GM19023 (cell line): Measurements from ENCODE around the gene RASA3.
"Not testable (repeated sequence)": the region's sequence is repeated elsewhere in the genome, so short reads cannot be mapped to it uniquely, and the experiment has no call there.

Source experiments
- ATAC-seq: cut with Tn5 transposase; IDR thresholded peaks from one replicate; pipeline ENCODE4 v1.9.1; 2021; ENCODE audit warnings: mild to moderate bottlenecking, moderate library complexity; ENCODE audit not compliant: unreplicated experiment

RASA3 gene

DNA sequence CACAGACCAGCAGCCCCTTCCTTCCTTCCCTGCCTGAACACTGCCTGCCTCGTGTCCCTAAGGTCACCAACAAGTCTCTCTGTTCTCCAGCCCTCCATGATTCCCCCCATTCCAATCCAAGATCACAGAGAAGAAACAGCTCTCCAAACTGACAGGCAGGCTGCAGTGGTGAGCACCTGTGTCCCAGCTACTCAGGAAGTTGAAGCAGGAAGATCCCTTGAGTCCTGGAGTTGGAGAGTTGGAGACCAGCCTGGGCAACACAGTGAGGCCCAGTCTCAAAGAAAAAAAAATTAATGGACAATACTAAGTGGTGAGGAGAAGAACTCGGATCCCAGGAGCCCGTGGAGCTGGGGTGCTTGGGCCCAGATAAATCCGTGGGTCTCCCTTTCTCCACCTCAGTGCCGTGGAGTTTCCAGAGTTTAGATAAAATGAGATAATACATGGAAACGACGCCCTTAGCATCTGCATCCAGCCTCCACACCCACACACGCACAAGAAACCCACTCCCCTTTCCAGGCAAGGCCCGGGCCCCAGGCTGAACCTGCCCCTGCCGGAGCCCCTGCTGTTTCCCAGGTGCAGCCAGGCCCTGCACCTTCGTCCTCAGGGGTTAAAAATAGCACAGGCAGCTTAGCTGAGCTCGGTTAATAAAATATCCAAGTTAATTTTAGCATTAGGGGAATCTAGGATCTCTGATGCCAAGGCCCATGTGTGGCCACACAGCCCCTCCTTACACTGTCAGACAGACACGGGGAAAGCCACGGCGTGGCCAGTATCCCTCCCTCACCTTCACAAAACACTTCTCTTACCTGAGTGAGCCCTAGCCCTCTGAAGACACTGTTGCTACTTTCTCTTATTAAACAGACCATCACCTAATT, 4.7 kb downstream of the RASA3 start:
- ATAC-seq, result no peak

DNA sequence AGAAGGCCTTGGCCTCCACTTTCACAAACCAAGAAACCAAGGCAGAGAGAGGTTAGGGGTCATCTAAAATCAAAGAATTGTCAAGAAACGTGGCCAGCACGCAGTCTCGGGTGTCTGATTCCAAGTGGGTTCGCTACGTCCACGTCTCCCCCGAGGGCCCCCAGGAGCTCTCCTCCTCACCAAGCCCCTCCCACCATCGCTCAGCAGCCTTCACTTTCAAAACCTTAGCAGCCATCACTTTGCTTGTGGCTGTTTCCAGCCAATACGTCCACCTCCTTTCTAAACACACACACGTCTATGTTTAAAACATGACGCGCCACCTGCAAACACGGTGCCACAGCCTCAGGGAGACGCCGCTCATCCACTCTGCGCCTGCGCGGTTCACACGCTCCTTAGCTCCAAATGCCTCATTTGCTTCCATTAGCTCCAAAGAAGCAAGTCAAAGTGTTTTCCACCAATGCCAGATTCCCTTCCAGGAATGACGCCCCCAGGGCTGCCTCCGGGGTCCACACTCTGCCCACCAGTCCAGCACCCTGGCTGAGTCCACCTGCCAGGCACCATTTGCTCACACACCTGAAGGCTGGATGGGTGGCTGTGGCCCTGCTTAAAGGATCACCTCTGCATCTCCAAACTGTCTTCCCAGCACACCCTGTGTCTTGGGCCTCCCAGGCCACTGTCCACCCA, 5.5 kb downstream of the RASA3 start:
- ATAC-seq, result no peak

- not testable (repeated sequence) for ATAC-seq
Observed at GRCh38 chr13:114126086-114126485, 6.3 kb downstream of the RASA3 start.

GRCh38 chr13:114125589-114125988, 6.8 kb downstream of the RASA3 start:
- no peak for ATAC-seq

DNA sequence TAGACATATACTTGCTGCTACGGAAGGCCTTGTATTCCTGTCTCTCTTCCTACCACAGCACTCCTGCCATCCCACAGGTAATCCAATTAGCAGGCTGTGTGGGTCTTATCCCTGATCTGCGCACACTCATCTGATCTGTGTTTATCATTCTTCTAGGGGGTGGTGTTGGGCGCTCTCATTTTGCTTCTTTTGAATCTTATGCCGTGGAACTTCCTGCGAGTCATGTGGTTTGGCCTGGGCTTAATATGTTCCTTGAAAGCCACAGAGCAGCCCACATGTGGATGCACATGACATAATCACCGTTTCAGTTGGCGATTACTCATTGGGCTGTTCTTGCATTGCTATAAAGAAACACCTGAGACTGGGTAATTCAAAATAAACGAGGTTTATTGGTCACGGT, 7.5 kb downstream of the RASA3 start:
- ATAC-seq, result no peak

GRCh38 chr13:114124431-114124830, 8.0 kb downstream of the RASA3 start:
- ATAC-seq, result no peak

GRCh38 chr13:114123876-114124275, 8.5 kb downstream of the RASA3 start:
- no peak for ATAC-seq

DNA sequence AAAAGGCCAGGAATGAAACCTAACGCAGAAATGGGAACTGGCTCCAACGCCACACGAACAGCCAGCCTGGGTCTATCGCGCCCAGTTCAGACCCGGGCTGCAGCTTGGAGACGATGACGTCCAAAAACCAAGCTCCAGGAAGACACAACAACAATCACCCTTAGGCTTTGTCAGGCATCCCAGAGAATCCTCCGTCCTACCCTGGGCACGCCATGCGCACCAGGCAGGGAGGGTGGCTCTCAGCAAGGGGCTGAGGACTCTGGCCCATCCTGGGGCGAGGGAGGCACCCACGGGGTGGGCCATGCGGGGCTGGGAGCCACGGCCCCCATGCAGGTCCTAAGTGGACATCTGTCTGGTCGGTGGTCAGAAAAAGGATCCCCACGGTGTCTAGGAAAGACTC, 9.0 kb downstream of the RASA3 start:
- no peak for ATAC-seq

- no peak for ATAC-seq
Observed at GRCh38 chr13:114122591-114123211, 9.7 kb downstream of the RASA3 start.

DNA sequence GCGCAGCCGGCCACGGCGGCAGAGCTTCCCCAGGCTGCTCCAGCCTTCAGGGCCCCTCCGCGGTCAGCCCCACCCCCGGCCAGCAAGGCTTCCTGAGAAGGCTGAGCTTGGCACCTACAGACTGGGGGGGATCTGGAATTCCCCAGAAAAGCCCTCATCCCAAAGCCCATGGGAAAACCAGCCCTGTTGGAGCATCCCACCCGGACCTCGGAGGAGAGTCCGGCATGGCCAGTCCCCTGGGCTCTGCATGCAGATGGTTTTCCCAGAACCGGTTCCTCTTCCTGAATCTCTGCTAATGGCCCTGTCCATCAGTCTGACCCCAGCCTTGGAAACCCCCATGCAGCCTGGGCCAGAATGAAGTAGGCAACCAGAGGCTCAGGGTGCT, 10.3 kb downstream of the RASA3 start:
- ATAC-seq, result no peak

- ATAC-seq, result no peak
Observed at GRCh38 chr13:114121496-114122126, 10.8 kb downstream of the RASA3 start.

DNA sequence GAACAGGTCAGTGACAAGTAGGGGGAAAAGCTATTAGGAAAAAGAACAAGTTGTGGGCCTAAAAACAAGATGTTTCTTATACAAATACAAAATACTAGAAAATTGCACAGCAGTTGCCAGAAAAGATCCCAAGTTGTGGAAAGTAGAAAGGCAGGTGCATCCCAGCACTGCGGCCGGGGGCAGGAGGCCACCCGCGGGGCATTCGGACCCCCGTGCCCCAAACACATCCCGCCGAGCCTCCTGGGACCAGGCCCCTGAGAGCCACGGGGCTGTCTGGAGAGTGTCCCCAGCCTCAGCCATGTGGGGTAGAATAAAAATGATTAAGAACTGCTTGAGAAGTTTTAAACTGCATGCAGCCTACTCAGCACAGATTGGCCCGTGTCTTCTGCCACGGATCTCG, 11.4 kb downstream of the RASA3 start:
- ATAC-seq, result no peak

- ATAC-seq, result no peak
Observed at GRCh38 chr13:114120591-114121011, 11.8 kb downstream of the RASA3 start.

DNA sequence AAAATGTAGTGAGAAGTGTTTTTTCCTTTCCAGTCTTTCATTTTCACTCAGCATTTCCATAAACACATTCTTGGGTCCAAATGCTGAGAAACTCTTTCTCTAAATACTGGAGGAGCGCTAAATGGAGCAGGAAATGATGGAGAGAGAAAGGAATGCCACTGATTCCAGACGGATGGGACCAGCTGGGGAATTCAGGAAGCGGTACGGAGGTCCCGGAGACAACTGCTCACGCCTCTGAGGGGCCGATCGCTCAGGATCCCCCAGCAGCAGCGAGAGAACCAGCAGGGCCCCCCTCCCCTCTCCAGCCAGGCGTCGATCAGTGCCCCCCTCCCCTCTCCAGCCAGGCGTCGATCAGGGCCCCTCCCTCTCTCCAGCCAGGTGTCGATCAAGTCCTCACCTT, 13.2 kb downstream of the RASA3 start:
- no peak for ATAC-seq

DNA sequence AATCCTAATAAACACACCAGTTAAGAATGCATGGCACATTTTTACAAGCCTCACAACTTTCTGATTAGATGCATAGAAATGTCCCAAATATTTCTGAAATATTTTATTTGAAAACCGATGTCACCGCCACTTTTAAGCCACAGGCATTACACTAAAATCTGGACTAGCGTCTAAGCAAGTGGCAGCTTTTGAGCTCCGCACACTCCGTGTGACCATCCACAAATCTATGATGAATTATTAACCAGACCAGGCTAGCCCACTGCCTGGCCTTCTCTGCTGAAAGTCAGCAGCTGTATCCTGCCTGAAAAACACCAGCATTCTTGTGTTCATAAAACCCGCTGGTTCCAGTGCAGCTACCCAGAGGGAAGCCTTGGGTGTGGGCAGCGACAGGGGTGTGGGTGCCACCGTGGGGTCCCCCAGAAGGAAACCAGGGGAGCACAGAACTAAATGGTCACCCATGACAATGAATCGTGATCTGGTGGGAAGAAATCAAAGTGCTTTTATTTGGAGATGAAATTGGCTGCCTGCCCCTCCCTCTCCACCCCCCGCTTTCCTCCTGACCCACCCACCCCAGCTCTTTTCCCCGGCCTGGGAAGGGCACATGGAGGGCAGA, 13.8 kb downstream of the RASA3 start:
- ATAC-seq, result peak; percentile 49

DNA sequence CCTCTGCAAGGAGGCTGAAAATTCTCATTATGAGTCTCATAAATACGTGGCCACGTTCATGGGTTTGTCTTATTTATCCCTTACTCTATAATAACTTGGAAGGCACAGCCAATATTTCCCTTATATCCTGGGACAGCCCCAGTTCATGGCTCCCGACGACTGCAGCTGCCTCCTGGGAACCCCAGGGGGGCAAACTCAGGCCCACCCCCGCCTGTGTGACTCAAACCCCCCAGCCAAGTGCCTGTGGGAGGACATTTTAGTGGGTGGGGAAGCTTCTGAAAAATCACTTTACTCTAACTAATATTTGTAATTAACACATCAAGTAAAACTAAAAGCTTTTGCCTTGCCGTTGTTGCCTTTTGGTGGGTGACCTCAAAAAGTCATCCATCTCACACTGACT, 14.3 kb downstream of the RASA3 start:
- ATAC-seq, result no peak

DNA sequence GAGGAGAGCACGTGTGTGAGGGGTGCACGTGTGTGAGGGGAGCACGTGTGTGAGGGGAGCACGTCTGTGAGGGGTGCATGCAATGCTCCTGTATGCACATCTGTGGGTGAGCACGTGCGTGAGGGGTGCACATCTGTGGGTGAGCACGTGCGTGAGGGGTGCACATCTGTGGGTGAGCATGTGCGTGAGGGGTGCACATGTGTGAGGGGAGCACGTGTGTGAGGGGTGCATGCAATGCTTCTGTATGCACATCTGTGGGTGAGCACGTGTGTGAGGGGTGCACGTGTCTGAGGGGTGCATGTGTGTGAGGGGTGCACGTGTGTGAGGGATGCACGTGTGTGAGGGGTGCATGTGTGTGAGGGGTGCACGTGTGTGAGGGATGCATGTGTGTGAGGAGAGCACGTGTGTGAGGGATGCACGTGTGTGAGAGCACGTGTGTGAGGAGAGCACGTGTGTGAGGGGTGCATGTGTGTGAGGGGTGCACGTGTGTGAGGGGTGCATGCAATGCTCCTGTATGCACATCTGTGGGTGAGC, 15.0 kb downstream of the RASA3 start:
- ATAC-seq, result not testable (repeated sequence)

DNA sequence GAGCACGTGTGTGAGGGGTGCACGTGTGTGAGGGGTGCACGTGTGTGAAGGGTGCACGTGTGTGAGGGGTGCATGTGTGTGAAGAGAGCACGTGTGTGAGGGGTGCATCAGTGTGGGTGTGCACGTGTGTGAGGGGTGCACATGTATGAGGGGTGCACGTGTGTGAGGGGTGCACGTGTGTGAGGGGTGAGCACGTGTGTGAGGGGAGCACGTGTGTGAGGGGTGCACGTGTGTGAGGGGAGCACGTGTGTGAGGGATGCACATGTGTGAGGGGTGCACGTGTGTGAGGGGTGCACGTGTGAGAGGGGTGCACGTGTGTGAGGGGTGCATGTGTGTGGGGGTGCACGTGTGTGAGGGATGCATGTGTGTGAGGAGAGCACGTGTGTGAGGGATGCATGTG, 15.7 kb downstream of the RASA3 start:
- no peak for ATAC-seq

GRCh38 chr13:114115796-114116195, 16.6 kb downstream of the RASA3 start:
- ATAC-seq, result no peak

- ATAC-seq, result peak; percentile 58
Observed at GRCh38 chr13:114115191-114115671, 17.2 kb downstream of the RASA3 start.

GRCh38 chr13:114114666-114115065, 17.8 kb downstream of the RASA3 start:
- not testable (repeated sequence) for ATAC-seq
